CD8-positive, alpha-beta memory T cell (primary cell): ENCODE results near the gene GOLGB1. TPM values are rescaled to one million over a fixed set of nuclear protein-coding genes. Genes with fewer than 3 reads are reported as not detected.

Experiments used
- CTCF ChIA-PET: fragments of 350-600 bp; sonication (Branson Sonifier 250); formaldehyde crosslinking; loops from one replicate; lab custom pipeline; 2021; ENCODE audit warnings: antibody characterized with exemption; lab: Charles Lee
- POLR2A ChIA-PET: fragments of 350-600 bp; sonication (Branson Sonifier 250); formaldehyde crosslinking; loops from one replicate; lab custom pipeline; 2021; ENCODE audit warnings: antibody characterized with exemption; lab: Charles Lee
- DNase-seq, 5 donors: peaks; one replicate each; pipeline versions ENCODE4 v3.0.0 to v3.0.0-alpha.2; 2020 to 2022; ENCODE audit warnings: mixed read lengths in 1 of 5
- H3K27ac ChIP-seq: one replicate; pipeline ENCODE4 v1.7.0; 2013; ENCODE audit warnings: low read depth, mild to moderate bottlenecking, low read length, moderate library complexity
- H3K27me3 ChIP-seq: 2 replicates; pipeline ENCODE4 v1.7.0; 2013; ENCODE audit warnings: low read length, mild to moderate bottlenecking; ENCODE audit not compliant: insufficient read depth, poor library complexity, severe bottlenecking
- H3K36me3 ChIP-seq: 2 replicates; pipeline ENCODE4 v1.7.0; 2013; ENCODE audit warnings: mild to moderate bottlenecking, low read length, moderate library complexity; ENCODE audit not compliant: insufficient read depth
- H3K4me1 ChIP-seq: 2 replicates; pipeline ENCODE4 v1.7.0; 2013; ENCODE audit warnings: mild to moderate bottlenecking, low read length, moderate library complexity; ENCODE audit not compliant: insufficient read depth
- H3K4me3 ChIP-seq: 2 replicates; pipeline ENCODE4 v1.7.0; 2013; ENCODE audit warnings: mild to moderate bottlenecking, low read length
- H3K9me3 ChIP-seq: 2 replicates; pipeline ENCODE4 v1.7.0; 2013; ENCODE audit warnings: mild to moderate bottlenecking, low read length
- H3K27ac Mint-ChIP-seq, 8 donors: one replicate each; pipeline ENCODE4 v1.8.0; 2020 to 2021; ENCODE audit warnings: mixed read lengths in 8 of 8, mild to moderate bottlenecking in 6 of 8, inconsistent platforms in 3 of 8, moderate library complexity in 3 of 8
- H3K27me3 Mint-ChIP-seq, 2 donors: one replicate each; pipeline ENCODE4 v1.8.0; 2020 to 2021; ENCODE audit warnings: mixed read lengths in 2 of 2, mild to moderate bottlenecking in 1 of 2, moderate library complexity in 1 of 2
- H3K36me3 Mint-ChIP-seq, 3 donors: one replicate each; pipeline ENCODE4 v1.8.0; 2020 to 2021; ENCODE audit warnings: mixed read lengths in 3 of 3, inconsistent platforms in 1 of 3, mild to moderate bottlenecking in 1 of 3
- H3K4me1 Mint-ChIP-seq, 3 donors: one replicate each; pipeline ENCODE4 v1.8.0; 2020 to 2021; ENCODE audit warnings: mixed read lengths in 3 of 3, inconsistent platforms in 1 of 3, mild to moderate bottlenecking in 1 of 3
- H3K4me3 Mint-ChIP-seq, 7 donors: one replicate each; pipeline ENCODE4 v1.8.0; 2020 to 2021; ENCODE audit warnings: mixed read lengths in 7 of 7, mild to moderate bottlenecking in 6 of 7, moderate library complexity in 4 of 7, inconsistent platforms in 2 of 7
- H3K9me3 Mint-ChIP-seq, 5 donors: one replicate each; pipeline ENCODE4 v1.8.0; 2020 to 2022; ENCODE audit warnings: mixed read lengths in 5 of 5, mild to moderate bottlenecking in 3 of 5, moderate library complexity in 2 of 5, inconsistent platforms in 1 of 5
- polyA plus RNA-seq: library from polyadenylated mRNA; unstranded; fragments of 300-500 nt; fragmentation: Illumina TruSeq; gene quantifications from one replicate; pipeline ENCODE4 v1.2.3, GENCODE V29; 2021
- total RNA-seq, 2 experiments: library from RNA; stranded (reverse); gene quantifications; one replicate each; pipeline ENCODE4 v1.2.3, GENCODE V29; 2021

The GOLGB1 gene
- total and polyA plus RNA-seq, 3 experiments from 2014 or later = 16.0 to 20.6 (median 17.3) TPM

GRCh38 chr3:121641127-121641526 is 108.4 kb downstream of the GOLGB1 start:
- H3K27ac ChIP-seq = no peak overlapping the region
- no peak for DNase-seq
- H3K4me1 ChIP-seq = no peaks in the 10 kb centered on the region
- H3K27ac Mint-ChIP-seq = peak overlapping the region in 1 of 8 donors; percentile 7
- no peaks in the 10 kb centered on the region for H3K27me3 Mint-ChIP-seq
- H3K36me3 ChIP-seq = peaks cover 72% of the 10 kb centered on the region
- H3K36me3 Mint-ChIP-seq = peaks cover 18 to 92% (median 49%) of the 10 kb centered on the region in 3 donors
- no peaks in the 10 kb centered on the region for H3K9me3 Mint-ChIP-seq
- peaks cover 18 to 25% (median 18%) of the 10 kb centered on the region in 3 donors for H3K4me1 Mint-ChIP-seq
- H3K4me3 ChIP-seq = no peak overlapping the region
- H3K4me3 Mint-ChIP-seq = no peak overlapping the region
- CTCF ChIA-PET = no interaction called here
- H3K9me3 ChIP-seq = no peaks in the 10 kb centered on the region
- POLR2A ChIA-PET = no interaction called here
- no peaks in the 10 kb centered on the region for H3K27me3 ChIP-seq

GRCh38 chr3:121637922-121638321 is 111.6 kb downstream of the GOLGB1 start:
- Mint-ChIP-seq H3K36me3 (peaks cover 32 to 97% (median 47%) of the 10 kb centered on the region in 3 donors), H3K4me1 (peaks cover 12 to 28% (median 18%) of the 10 kb centered on the region in 3 donors), H3K4me3 (no peak overlapping the region), H3K27me3 (no peaks in the 10 kb centered on the region), H3K9me3 (no peaks in the 10 kb centered on the region), H3K27ac (peak overlapping the region in 2 of 8 donors; percentile 77 to 91)
- no peaks in the 10 kb centered on the region for H3K9me3 ChIP-seq
- no peak overlapping the region for H3K4me3 ChIP-seq
- no peak overlapping the region for H3K27ac ChIP-seq
- H3K36me3 ChIP-seq = peaks cover 75% of the 10 kb centered on the region
- DNase-seq = no peak
- no peaks in the 10 kb centered on the region for H3K4me1 ChIP-seq
- ChIA-PET CTCF (no interaction called here), POLR2A (no interaction called here)
- no peaks in the 10 kb centered on the region for H3K27me3 ChIP-seq

- H3K27me3 ChIP-seq = no peaks in the 10 kb centered on the region
- ChIA-PET POLR2A (interaction anchor here (0.6 kb wide), 1 partner anchor 1166 kb away, joined by 4 read pairs; no protein-coding TSS in a partner anchor), CTCF (no interaction called here)
- Mint-ChIP-seq H3K27me3 (no peaks in the 10 kb centered on the region), H3K27ac (peak overlapping the region in 4 of 8 donors; percentile 5 to 75 (median 31)), H3K4me1 (peaks cover 0 to 6% (median 2%) of the 10 kb centered on the region in 3 donors), H3K9me3 (no peaks in the 10 kb centered on the region), H3K4me3 (no peak overlapping the region), H3K36me3 (peaks cover 20 to 67% (median 42%) of the 10 kb centered on the region in 3 donors)
- no peaks in the 10 kb centered on the region for H3K4me1 ChIP-seq
- H3K27ac ChIP-seq = no peak overlapping the region
- no peak for DNase-seq
- H3K36me3 ChIP-seq = peaks cover 38% of the 10 kb centered on the region
- no peaks in the 10 kb centered on the region for H3K9me3 ChIP-seq
- no peak overlapping the region for H3K4me3 ChIP-seq
Measured at GRCh38 chr3:121630355-121630754, 119.2 kb downstream of the GOLGB1 start.

- Mint-ChIP-seq H3K27me3 (no peaks in the 10 kb centered on the region), H3K9me3 (no peaks in the 10 kb centered on the region), H3K27ac (peak overlapping the region in 5 of 8 donors; percentile 24 to 75 (median 39)), H3K4me1 (peaks cover 0 to 6% (median 2%) of the 10 kb centered on the region in 3 donors), H3K36me3 (peaks cover 19 to 60% (median 40%) of the 10 kb centered on the region in 3 donors), H3K4me3 (no peak overlapping the region)
- Histone ChIP-seq H3K36me3 (peaks cover 30% of the 10 kb centered on the region), H3K27me3 (no peaks in the 10 kb centered on the region), H3K9me3 (no peaks in the 10 kb centered on the region), H3K4me3 (no peak overlapping the region), H3K27ac (no peak overlapping the region), H3K4me1 (no peaks in the 10 kb centered on the region)
- ChIA-PET POLR2A (no interaction called here), CTCF (interaction anchor here (1.4 kb wide), 1 partner anchor 11 kb away, joined by 3 read pairs; no protein-coding TSS in a partner anchor)
- DNase-seq = no peak
Measured at GRCh38 chr3:121629601-121630000, 119.9 kb downstream of the GOLGB1 start.

- H3K27me3 ChIP-seq = no peaks in the 10 kb centered on the region
- peaks cover 13% of the 10 kb centered on the region for H3K36me3 ChIP-seq
- H3K27ac ChIP-seq = no peak overlapping the region
- no peak overlapping the region for H3K4me3 ChIP-seq
- no peak for DNase-seq
- CTCF ChIA-PET = no interaction called here
- peaks cover 0 to 2% (median 0%) of the 10 kb centered on the region in 3 donors for H3K4me1 Mint-ChIP-seq
- H3K9me3 ChIP-seq = no peaks in the 10 kb centered on the region
- no peak overlapping the region for H3K4me3 Mint-ChIP-seq
- no peaks in the 10 kb centered on the region for H3K9me3 Mint-ChIP-seq
- H3K27ac Mint-ChIP-seq = no peak overlapping the region
- H3K36me3 Mint-ChIP-seq = peaks cover 12 to 40% (median 29%) of the 10 kb centered on the region in 3 donors
- H3K27me3 Mint-ChIP-seq = no peaks in the 10 kb centered on the region
- no peaks in the 10 kb centered on the region for H3K4me1 ChIP-seq
- POLR2A ChIA-PET = no interaction called here
Measured at GRCh38 chr3:121627622-121628021, 121.9 kb downstream of the GOLGB1 start.

- Histone ChIP-seq H3K27ac (no peak overlapping the region), H3K4me1 (no peaks in the 10 kb centered on the region), H3K4me3 (no peak overlapping the region), H3K27me3 (no peaks in the 10 kb centered on the region), H3K9me3 (no peaks in the 10 kb centered on the region), H3K36me3 (peaks cover 12% of the 10 kb centered on the region)
- CTCF ChIA-PET = no interaction called here
- H3K9me3 Mint-ChIP-seq = no peaks in the 10 kb centered on the region
- H3K36me3 Mint-ChIP-seq = peaks cover 12 to 36% (median 25%) of the 10 kb centered on the region in 3 donors
- POLR2A ChIA-PET = no interaction called here
- no peak overlapping the region for H3K4me3 Mint-ChIP-seq
- no peak overlapping the region for H3K27ac Mint-ChIP-seq
- H3K27me3 Mint-ChIP-seq = no peaks in the 10 kb centered on the region
- DNase-seq = no peak
- peaks cover 0 to 2% (median 0%) of the 10 kb centered on the region in 3 donors for H3K4me1 Mint-ChIP-seq
Measured at GRCh38 chr3:121627211-121627610, 122.3 kb downstream of the GOLGB1 start.

- H3K9me3 ChIP-seq = no peaks in the 10 kb centered on the region
- Mint-ChIP-seq H3K4me3 (no peak overlapping the region), H3K36me3 (peaks cover 9 to 28% (median 18%) of the 10 kb centered on the region in 3 donors), H3K27me3 (peaks cover 1 to 5% of the 10 kb centered on the region in 2 donors), H3K4me1 (no peaks in the 10 kb centered on the region), H3K27ac (peak overlapping the region in 3 of 8 donors; percentile 36 to 63 (median 44)), H3K9me3 (no peaks in the 10 kb centered on the region)
- no peak for DNase-seq
- H3K36me3 ChIP-seq = peaks cover 6% of the 10 kb centered on the region
- H3K27me3 ChIP-seq = no peaks in the 10 kb centered on the region
- POLR2A ChIA-PET = no interaction called here
- no peak overlapping the region for H3K4me3 ChIP-seq
- H3K27ac ChIP-seq = no peak overlapping the region
- CTCF ChIA-PET = no interaction called here
- no peaks in the 10 kb centered on the region for H3K4me1 ChIP-seq
Measured at GRCh38 chr3:121626495-121626894, 123.0 kb downstream of the GOLGB1 start.

- Mint-ChIP-seq H3K4me3 (no peak overlapping the region), H3K27ac (peak overlapping the region in 1 of 8 donors; percentile 70), H3K9me3 (no peaks in the 10 kb centered on the region), H3K27me3 (peaks cover 1 to 11% of the 10 kb centered on the region in 2 donors), H3K36me3 (peaks cover 4 to 7% (median 5%) of the 10 kb centered on the region in 3 donors), H3K4me1 (no peaks in the 10 kb centered on the region)
- Histone ChIP-seq H3K4me3 (no peak overlapping the region), H3K4me1 (no peaks in the 10 kb centered on the region), H3K36me3 (peaks cover under 1% of the 10 kb centered on the region), H3K9me3 (no peaks in the 10 kb centered on the region), H3K27me3 (no peaks in the 10 kb centered on the region), H3K27ac (no peak overlapping the region)
- no peak for DNase-seq
- ChIA-PET CTCF (no interaction called here), POLR2A (no interaction called here)
Measured at GRCh38 chr3:121624147-121624899, 125.2 kb downstream of the GOLGB1 start.
